MCF 10A (cell line): ENCODE results near the gene PHTF2. TPM values are rescaled to one million over a fixed set of nuclear protein-coding genes. Genes with fewer than 3 reads are reported as not detected.

Experiments
- Bru-seq: library from RNA; stranded (reverse); fragments of 400-500 nt; gene quantifications from one replicate; lab custom pipeline; 2021; lab: Mats Ljungman, UMichigan
- BruChase-seq, 2 experiments: library from RNA; stranded (reverse); fragments of 400-500 nt; gene quantifications; one replicate each; lab custom pipeline; 2021; lab: Mats Ljungman, UMichigan
- BruUV-seq: library from RNA; stranded (reverse); fragments of 400-500 nt; replicated peaks from 2 replicates; lab custom pipeline; 2021; lab: Mats Ljungman, UMichigan
- CTCF ChIA-PET: fragments of 300-600 bp; sonication (Branson Sonifier 250); formaldehyde crosslinking; extraction: SDS; loops from one replicate; lab custom pipeline; 2021; ENCODE audit warnings: antibody characterized with exemption, inconsistent platforms; lab: Yijun Ruan, JAX
- POLR2A ChIA-PET: fragments of 300-600, 350-650 bp; sonication (Branson Sonifier 250); formaldehyde crosslinking; extraction: SDS; loops from one replicate; lab custom pipeline; 2020; ENCODE audit warnings: antibody characterized with exemption, inconsistent platforms; lab: Yijun Ruan, JAX
- DNase-seq: peaks from one replicate; pipeline ENCODE4 v3.0.0-alpha.2; 2018; ENCODE audit not compliant: unreplicated experiment
- H3K27ac Mint-ChIP-seq: one replicate; pipeline ENCODE4 v1.8.0; 2022; ENCODE audit warnings: mild to moderate bottlenecking, low read depth, mixed read lengths; ENCODE audit not compliant: unreplicated experiment
- H3K27me3 Mint-ChIP-seq: one replicate; pipeline ENCODE4 v1.8.0; 2022; ENCODE audit warnings: mixed read lengths; ENCODE audit not compliant: insufficient read depth, unreplicated experiment
- H3K36me3 Mint-ChIP-seq: one replicate; pipeline ENCODE4 v1.8.0; 2022; ENCODE audit warnings: mild to moderate bottlenecking, moderate library complexity, mixed read lengths; ENCODE audit not compliant: insufficient read depth, unreplicated experiment
- H3K4me1 Mint-ChIP-seq: one replicate; pipeline ENCODE4 v1.8.0; 2022; ENCODE audit warnings: mixed read lengths; ENCODE audit not compliant: insufficient read depth, unreplicated experiment
- H3K4me3 Mint-ChIP-seq: one replicate; pipeline ENCODE4 v1.8.0; 2022; ENCODE audit warnings: mild to moderate bottlenecking, moderate library complexity, mixed read lengths; ENCODE audit not compliant: unreplicated experiment
- H3K9me3 Mint-ChIP-seq: one replicate; pipeline ENCODE4 v1.8.0; 2022; ENCODE audit warnings: mixed read lengths; ENCODE audit not compliant: unreplicated experiment
- intact Hi-C: fragments of 100-400 bp; cut with micrococcal nuclease; formaldehyde crosslinking; loops from 2 replicates; pipeline ENCODE4 v1.14.1; 2022
- long read RNA-seq: library from polyadenylated mRNA; stranded (forward); transcript quantifications from one replicate; pipeline ENCODE4 v2.0.0, GENCODE V29; 2022
- total RNA-seq: library from RNA; stranded (reverse); gene quantifications from 2 replicates; pipeline ENCODE4 v1.2.3, GENCODE V29; 2022
- TF ChIP-seq, protein P1 (sequence below): fragments of 200-600 bp; IDR thresholded peaks from one replicate; pipeline ENCODE4 v1.8.0; 2022; ENCODE audit warnings: antibody characterized with exemption, mild to moderate bottlenecking; ENCODE audit not compliant: unreplicated experiment

The PHTF2 gene
- 12.6 and 16.0 TPM in 2 replicates for total RNA-seq
- Bru-seq, nascent RNA, result percentile 57 among the genes with signal in this experiment
- BruChase-seq, experiment 1, labeled RNA remaining after a 6-hour chase, result percentile 58 among the genes with signal in this experiment
- percentile 55 among the genes with signal in this experiment for BruChase-seq, experiment 2, labeled RNA remaining after a 2-hour chase
- long read RNA-seq, full-length matches to known transcripts, result 19 of 25 reads
- long read RNA-seq, partial matches to known transcripts, result 0 of 25 reads
- long read RNA-seq, other reads (novel, unspliced or antisense), result 6 of 25 reads

DNA sequence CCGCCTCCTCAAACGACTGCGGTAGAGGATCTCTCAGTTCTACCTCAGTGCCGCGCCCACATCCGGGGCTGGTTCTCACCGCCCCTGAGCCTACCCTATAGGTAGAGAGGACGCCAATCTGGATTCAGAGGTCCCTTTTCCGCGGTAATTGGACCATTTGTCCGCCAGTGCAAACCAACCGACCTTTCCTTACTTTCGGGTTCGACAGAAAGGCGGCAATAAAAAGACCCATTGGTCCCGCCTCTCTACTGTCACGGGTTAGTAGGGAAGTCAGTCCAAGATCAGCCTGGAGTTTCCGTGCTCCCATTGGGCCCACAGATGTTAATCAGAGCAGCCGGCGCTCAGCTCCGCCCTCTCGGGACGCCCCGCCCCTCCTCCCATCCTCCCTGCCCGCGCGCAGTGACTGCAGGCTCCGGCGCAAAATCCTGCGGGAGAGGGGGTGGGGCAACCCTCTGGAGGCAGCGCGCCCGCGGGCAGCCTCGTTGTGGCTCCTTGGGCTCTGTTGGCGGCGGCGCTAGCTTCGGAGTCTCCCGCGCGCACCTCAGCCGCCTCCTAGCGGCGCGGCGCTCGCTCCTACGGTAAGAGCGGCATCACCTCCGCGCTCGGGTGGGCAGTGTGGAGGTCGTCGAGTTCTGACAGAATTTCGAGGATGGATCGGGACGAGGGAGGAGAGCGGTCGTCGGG is at the start of gene PHTF2, which contains the start of gene TMEM60:
TSS of gene PHTF2 (plus strand) at position 380 of the 684 bp plus-strand sequence.
TSS of gene TMEM60 (minus strand) at position 41 of the 684 bp plus-strand sequence. CDS start 4,061 bp downstream, outside the sequence.
- Mint-ChIP-seq H3K4me1 (peaks cover 21% of the 10 kb centered on the region), H3K36me3 (peaks cover 15% of the 10 kb centered on the region), H3K27ac (peak within 1 kb of the TSS; percentile 94), H3K9me3 (no peaks in the 10 kb centered on the region), H3K27me3 (no peaks in the 10 kb centered on the region), H3K4me3 (peak within 1 kb of the TSS; percentile 96)
- ChIA-PET POLR2A (interaction anchor here (0.5 to 4.4 kb wide), 23 partner anchors 13 to 323 kb away, joined by 3 to 40 read pairs (median 4); partner anchors contain the start of gene RSBN1L), CTCF (interaction anchor here (0.7 to 3.0 kb wide), 11 partner anchors 12 to 147 kb away, joined by 3 to 16 read pairs (median 4); no protein-coding TSS in a partner anchor)
- DNase-seq, result peak; percentile 100
- TF ChIP-seq, protein P1, sequence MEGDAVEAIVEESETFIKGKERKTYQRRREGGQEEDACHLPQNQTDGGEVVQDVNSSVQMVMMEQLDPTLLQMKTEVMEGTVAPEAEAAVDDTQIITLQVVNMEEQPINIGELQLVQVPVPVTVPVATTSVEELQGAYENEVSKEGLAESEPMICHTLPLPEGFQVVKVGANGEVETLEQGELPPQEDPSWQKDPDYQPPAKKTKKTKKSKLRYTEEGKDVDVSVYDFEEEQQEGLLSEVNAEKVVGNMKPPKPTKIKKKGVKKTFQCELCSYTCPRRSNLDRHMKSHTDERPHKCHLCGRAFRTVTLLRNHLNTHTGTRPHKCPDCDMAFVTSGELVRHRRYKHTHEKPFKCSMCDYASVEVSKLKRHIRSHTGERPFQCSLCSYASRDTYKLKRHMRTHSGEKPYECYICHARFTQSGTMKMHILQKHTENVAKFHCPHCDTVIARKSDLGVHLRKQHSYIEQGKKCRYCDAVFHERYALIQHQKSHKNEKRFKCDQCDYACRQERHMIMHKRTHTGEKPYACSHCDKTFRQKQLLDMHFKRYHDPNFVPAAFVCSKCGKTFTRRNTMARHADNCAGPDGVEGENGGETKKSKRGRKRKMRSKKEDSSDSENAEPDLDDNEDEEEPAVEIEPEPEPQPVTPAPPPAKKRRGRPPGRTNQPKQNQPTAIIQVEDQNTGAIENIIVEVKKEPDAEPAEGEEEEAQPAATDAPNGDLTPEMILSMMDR, result peak; percentile 65
- no TSS peak for BruUV-seq
- intact Hi-C loops, result loop anchor here (2.0 to 10.0 kb wide), 2 partner anchors 106 to 134 kb away; no protein-coding TSS in a partner anchor

DNA sequence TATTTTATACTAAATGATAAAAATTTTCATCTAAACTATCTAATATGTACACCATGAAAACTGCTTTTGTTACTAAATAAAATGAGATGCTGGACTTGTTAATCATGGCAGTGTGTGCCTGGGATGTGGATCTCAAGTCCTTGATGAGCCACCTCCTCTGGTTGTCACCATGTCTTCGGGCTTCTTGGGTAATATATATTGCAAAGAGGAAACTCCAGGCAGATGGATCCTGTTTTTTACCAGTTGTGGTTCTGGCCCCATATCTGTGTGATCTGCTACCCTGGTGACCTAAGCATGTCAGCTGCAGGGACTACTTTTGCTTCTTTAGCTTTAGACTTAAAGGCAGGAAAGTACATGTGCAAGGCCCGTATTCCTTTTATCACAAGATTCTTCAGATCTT is 46.6 kb upstream of the PHTF2 start:
- no peaks in the 10 kb centered on the region for H3K4me1 Mint-ChIP-seq
- TF ChIP-seq, protein P1, result no peak
- POLR2A ChIA-PET, result interaction anchor here (0.6 kb wide), 2 partner anchors 90 to 420 kb away, joined by 3 read pairs; no protein-coding TSS in a partner anchor
- no peaks in the 10 kb centered on the region for H3K27me3 Mint-ChIP-seq
- intact Hi-C loops, result no loop called here
- no TSS peak for BruUV-seq
- no peak overlapping the region for H3K4me3 Mint-ChIP-seq
- no peak for DNase-seq
- H3K36me3 Mint-ChIP-seq, result peaks cover 17% of the 10 kb centered on the region
- no peak overlapping the region for H3K27ac Mint-ChIP-seq
- CTCF ChIA-PET, result interaction anchor here (0.6 to 1.3 kb wide), 3 partner anchors 15 to 185 kb away, joined by 3 to 7 read pairs (median 4); no protein-coding TSS in a partner anchor
- no peaks in the 10 kb centered on the region for H3K9me3 Mint-ChIP-seq

DNA sequence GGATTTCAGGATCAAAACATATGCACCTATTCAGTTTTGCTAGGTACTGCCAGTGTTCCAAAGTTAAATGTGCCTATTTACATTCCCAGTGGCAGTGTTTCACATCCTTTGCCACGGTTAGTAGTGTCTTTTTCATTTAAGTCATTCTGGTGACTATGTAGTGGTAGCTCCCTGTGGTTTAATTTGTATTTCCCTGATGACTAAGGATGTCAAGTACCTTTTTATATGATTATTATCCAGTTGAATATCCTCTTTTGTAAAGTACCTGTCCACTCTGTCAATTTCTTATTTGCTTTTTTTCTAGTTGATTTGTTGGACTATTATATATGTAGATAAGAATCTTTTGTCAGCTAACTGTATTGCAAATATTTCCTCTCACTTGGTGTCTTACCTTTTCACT is 45.4 kb upstream of the PHTF2 start:
- no TSS peak for BruUV-seq
- Mint-ChIP-seq H3K4me1 (no peaks in the 10 kb centered on the region), H3K27ac (no peak overlapping the region), H3K27me3 (no peaks in the 10 kb centered on the region), H3K4me3 (no peak overlapping the region), H3K36me3 (peaks cover 11% of the 10 kb centered on the region), H3K9me3 (no peaks in the 10 kb centered on the region)
- intact Hi-C loops, result no loop called here
- CTCF ChIA-PET, result interaction anchor here (0.8 to 5.9 kb wide), 6 partner anchors 10 to 102 kb away, joined by 3 to 85 read pairs (median 4); partner anchors contain the start of gene RSBN1L
- POLR2A ChIA-PET, result interaction anchor here (0.6 to 1.2 kb wide), 6 partner anchors 10 to 94 kb away, joined by 3 to 4 read pairs (median 4); partner anchors contain the start of gene RSBN1L
- DNase-seq, result no peak
- TF ChIP-seq, protein P1, result no peak
